Measurements from ENCODE around the gene ABTB1.

Gene ABTB1

GRCh38 chr3:127674101-127674721 lies 1.5 kb downstream of the ABTB1 start:
- Histone ChIP-seq H3K9me3 (ENCODE audit: control insufficient read depth, insufficient read depth, low read depth, low read length) (no peaks in the 10 kb centered on the region), H3K4me3 (ENCODE audit: low read depth, low read length) (peak overlapping the region; percentile 82), H3K4me1 (ENCODE audit: control insufficient read depth, insufficient read depth, low read length) (peaks cover 15% of the 10 kb centered on the region), H3K36me3 (ENCODE audit: control insufficient read depth, insufficient read depth, low read length) (no peaks in the 10 kb centered on the region), H3K27ac (ENCODE audit: low read depth, low read length) (no peak overlapping the region), H3K27me3 (ENCODE audit: control insufficient read depth, insufficient read depth, low read length) (peaks cover 10% of the 10 kb centered on the region), H3K9ac (ENCODE audit: low read length) (no peak overlapping the region)

- H3K36me3 ChIP-seq (ENCODE audit: control insufficient read depth, insufficient read depth, low read length), result no peaks in the 10 kb centered on the region
- H3K27ac ChIP-seq (ENCODE audit: low read depth, low read length), result no peak overlapping the region
- peaks cover 15% of the 10 kb centered on the region for H3K4me1 ChIP-seq (ENCODE audit: control insufficient read depth, insufficient read depth, low read length)
- no peaks in the 10 kb centered on the region for H3K9me3 ChIP-seq (ENCODE audit: control insufficient read depth, insufficient read depth, low read depth, low read length)
- H3K27me3 ChIP-seq (ENCODE audit: control insufficient read depth, insufficient read depth, low read length), result peaks cover 10% of the 10 kb centered on the region
- no peak overlapping the region for H3K4me3 ChIP-seq (ENCODE audit: low read depth, low read length)
- H3K9ac ChIP-seq (ENCODE audit: low read length), result no peak overlapping the region
Measured at GRCh38 chr3:127674790-127675189, 2.0 kb downstream of the ABTB1 start.

GRCh38 chr3:127675651-127676391 lies 3.1 kb downstream of the ABTB1 start:
- Histone ChIP-seq H3K9ac (ENCODE audit: low read length) (no peak overlapping the region), H3K27ac (ENCODE audit: low read depth, low read length) (no peak overlapping the region)

GRCh38 chr3:127676456-127676855 lies 3.7 kb downstream of the ABTB1 start:
- H3K36me3 ChIP-seq (ENCODE audit: control insufficient read depth, insufficient read depth, low read length), result no peaks in the 10 kb centered on the region
- H3K9ac ChIP-seq (ENCODE audit: low read length), result no peak overlapping the region
- H3K27me3 ChIP-seq (ENCODE audit: control insufficient read depth, insufficient read depth, low read length), result peaks cover 10% of the 10 kb centered on the region
- peaks cover 15% of the 10 kb centered on the region for H3K4me1 ChIP-seq (ENCODE audit: control insufficient read depth, insufficient read depth, low read length)
- H3K27ac ChIP-seq (ENCODE audit: low read depth, low read length), result no peak overlapping the region
- no peak overlapping the region for H3K4me3 ChIP-seq (ENCODE audit: low read depth, low read length)
- H3K9me3 ChIP-seq (ENCODE audit: control insufficient read depth, insufficient read depth, low read depth, low read length), result no peaks in the 10 kb centered on the region

More at GRCh38 chr3:127675651-127676391, 3.1 kb downstream of the ABTB1 start:
- no peaks in the 10 kb centered on the region for H3K9me3 ChIP-seq (ENCODE audit: control insufficient read depth, insufficient read depth, low read depth, low read length)
- H3K4me1 ChIP-seq (ENCODE audit: control insufficient read depth, insufficient read depth, low read length), result peaks cover 15% of the 10 kb centered on the region
- no peak overlapping the region for H3K4me3 ChIP-seq (ENCODE audit: low read depth, low read length)
- H3K27me3 ChIP-seq (ENCODE audit: control insufficient read depth, insufficient read depth, low read length), result peaks cover 10% of the 10 kb centered on the region
- H3K36me3 ChIP-seq (ENCODE audit: control insufficient read depth, insufficient read depth, low read length), result no peaks in the 10 kb centered on the region

GRCh38 chr3:127676921-127677351 lies 4.2 kb downstream of the ABTB1 start:
- no peak overlapping the region for H3K27ac ChIP-seq (ENCODE audit: low read depth, low read length)
- H3K4me3 ChIP-seq (ENCODE audit: low read depth, low read length), result no peak overlapping the region
- no peak overlapping the region for H3K9ac ChIP-seq (ENCODE audit: low read length)
- no peaks in the 10 kb centered on the region for H3K9me3 ChIP-seq (ENCODE audit: control insufficient read depth, insufficient read depth, low read depth, low read length)
- H3K27me3 ChIP-seq (ENCODE audit: control insufficient read depth, insufficient read depth, low read length), result peaks cover 10% of the 10 kb centered on the region
- H3K36me3 ChIP-seq (ENCODE audit: control insufficient read depth, insufficient read depth, low read length), result no peaks in the 10 kb centered on the region
- H3K4me1 ChIP-seq (ENCODE audit: control insufficient read depth, insufficient read depth, low read length), result peaks cover 11% of the 10 kb centered on the region

DNA sequence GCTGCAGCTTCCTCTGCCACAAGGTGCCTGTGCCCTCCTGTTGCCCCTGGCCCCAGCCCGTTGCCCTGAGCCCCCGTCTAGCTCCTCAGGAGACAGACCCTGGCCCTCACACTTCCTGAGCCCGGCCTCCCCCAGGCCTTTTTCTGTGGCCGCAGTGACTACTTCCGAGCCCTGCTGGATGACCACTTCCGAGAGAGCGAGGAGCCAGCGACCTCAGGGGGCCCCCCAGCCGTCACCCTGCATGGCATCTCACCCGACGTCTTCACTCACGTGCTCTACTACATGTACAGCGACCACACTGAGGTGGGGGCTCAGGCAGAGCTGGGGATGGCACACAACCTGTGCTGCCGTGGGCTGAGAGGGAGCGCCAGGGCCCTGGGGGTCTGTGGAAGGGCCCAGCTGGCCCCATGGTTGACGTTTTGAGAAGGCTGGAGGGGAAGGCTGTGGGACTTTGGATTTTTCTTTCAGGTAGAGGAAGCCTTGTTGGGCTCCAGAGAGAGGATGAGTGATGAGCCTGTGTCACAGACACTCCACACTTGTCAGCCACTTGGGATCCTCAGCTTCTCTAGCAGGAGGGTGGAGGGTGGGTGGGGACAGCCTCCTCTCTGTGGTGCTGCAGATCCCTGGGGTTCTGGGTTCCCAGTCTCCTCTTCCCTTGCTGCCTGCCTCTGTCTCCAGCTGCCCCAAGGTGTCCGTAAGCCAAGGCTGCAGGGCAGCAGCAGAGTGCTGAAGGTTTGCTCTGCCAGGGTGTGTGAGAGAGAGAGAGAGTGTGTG lies 5.0 kb downstream of the ABTB1 start:
- no peak overlapping the region for H3K4me3 ChIP-seq (ENCODE audit: low read depth, low read length)
- peaks cover 10% of the 10 kb centered on the region for H3K27me3 ChIP-seq (ENCODE audit: control insufficient read depth, insufficient read depth, low read length)
- no peak overlapping the region for H3K9ac ChIP-seq (ENCODE audit: low read length)
- no peaks in the 10 kb centered on the region for H3K36me3 ChIP-seq (ENCODE audit: control insufficient read depth, insufficient read depth, low read length)
- H3K4me1 ChIP-seq (ENCODE audit: control insufficient read depth, insufficient read depth, low read length), result peaks cover 12% of the 10 kb centered on the region
- H3K27ac ChIP-seq (ENCODE audit: low read depth, low read length), result no peak overlapping the region
- no peaks in the 10 kb centered on the region for H3K9me3 ChIP-seq (ENCODE audit: control insufficient read depth, insufficient read depth, low read depth, low read length)

DNA sequence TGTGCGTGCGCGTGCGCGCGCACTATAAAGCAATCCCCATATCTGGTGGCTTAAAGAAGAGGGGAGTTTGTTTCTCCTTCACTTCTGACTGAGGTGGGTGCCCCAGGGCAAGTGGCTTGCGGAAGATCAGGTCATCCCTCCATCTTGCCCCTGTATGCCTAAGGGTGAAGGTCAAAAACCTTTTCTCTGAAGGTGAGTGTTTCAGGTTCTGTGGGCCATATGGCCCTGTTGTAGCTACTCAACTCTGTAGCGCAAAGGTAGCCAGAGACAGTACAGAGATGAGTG lies 5.5 kb downstream of the ABTB1 start:
- H3K36me3 ChIP-seq (ENCODE audit: control insufficient read depth, insufficient read depth, low read length), result no peaks in the 10 kb centered on the region
- peaks cover 10% of the 10 kb centered on the region for H3K27me3 ChIP-seq (ENCODE audit: control insufficient read depth, insufficient read depth, low read length)
- no peak overlapping the region for H3K27ac ChIP-seq (ENCODE audit: low read depth, low read length)
- no peak overlapping the region for H3K4me3 ChIP-seq (ENCODE audit: low read depth, low read length)
- no peaks in the 10 kb centered on the region for H3K9me3 ChIP-seq (ENCODE audit: control insufficient read depth, insufficient read depth, low read depth, low read length)
- H3K9ac ChIP-seq (ENCODE audit: low read length), result no peak overlapping the region
- peaks cover 13% of the 10 kb centered on the region for H3K4me1 ChIP-seq (ENCODE audit: control insufficient read depth, insufficient read depth, low read length)

DNA sequence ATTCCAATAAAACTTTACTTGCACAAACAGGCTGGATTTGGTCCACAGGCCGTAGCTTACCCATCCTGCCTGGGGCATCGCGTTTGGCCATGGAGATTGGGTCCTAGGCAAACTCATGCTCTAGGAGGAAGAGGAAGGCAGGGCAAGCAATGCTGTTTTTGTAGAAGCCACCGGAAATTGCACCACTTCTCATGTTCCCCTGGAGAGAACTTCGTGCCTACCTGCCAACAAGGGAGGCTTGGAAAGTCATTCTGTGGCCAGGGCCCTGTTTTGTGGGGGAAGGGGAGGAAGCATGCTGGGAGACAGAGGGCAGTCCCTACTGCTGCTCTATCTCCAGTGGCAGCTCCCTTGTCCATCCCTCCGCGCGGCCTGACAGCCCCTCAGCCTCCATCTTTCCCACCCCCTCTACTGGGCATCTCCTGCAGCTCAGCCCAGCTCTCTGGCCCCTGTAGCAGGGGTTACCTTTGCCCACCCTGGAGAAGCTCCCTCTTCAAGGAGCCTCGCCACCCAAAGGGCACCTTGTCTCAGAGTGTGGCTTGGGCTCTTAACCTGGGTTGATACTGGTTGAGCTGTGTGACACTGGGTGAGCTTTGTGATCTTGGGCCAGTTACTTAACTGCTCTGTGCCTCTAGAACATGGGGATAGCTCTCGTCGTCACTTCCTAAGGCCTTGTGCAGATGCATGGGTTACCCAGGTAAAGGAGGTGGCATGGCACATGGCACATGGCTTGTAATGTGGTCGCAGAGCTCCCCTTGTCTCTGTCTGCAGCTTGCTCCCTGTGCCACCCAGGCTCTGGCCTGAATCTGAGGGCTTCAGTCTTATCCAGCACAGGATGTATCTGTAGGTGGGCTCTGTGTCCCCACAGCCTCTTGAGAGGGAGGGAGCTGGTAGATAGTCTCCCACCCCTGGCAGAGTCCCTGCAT lies 6.1 kb downstream of the ABTB1 start:
- Histone ChIP-seq H3K27ac (ENCODE audit: low read depth, low read length) (no peak overlapping the region), H3K4me3 (ENCODE audit: low read depth, low read length) (no peak overlapping the region), H3K4me1 (ENCODE audit: control insufficient read depth, insufficient read depth, low read length) (peaks cover 7% of the 10 kb centered on the region), H3K36me3 (ENCODE audit: control insufficient read depth, insufficient read depth, low read length) (no peaks in the 10 kb centered on the region), H3K9me3 (ENCODE audit: control insufficient read depth, insufficient read depth, low read depth, low read length) (no peaks in the 10 kb centered on the region), H3K27me3 (ENCODE audit: control insufficient read depth, insufficient read depth, low read length) (peaks cover 4% of the 10 kb centered on the region; the same call in 1 of the 2 replicates), H3K9ac (ENCODE audit: low read length) (no peak overlapping the region)

- Histone ChIP-seq H3K9ac (ENCODE audit: low read length) (no peak overlapping the region), H3K27ac (ENCODE audit: low read depth, low read length) (no peak overlapping the region), H3K36me3 (ENCODE audit: control insufficient read depth, insufficient read depth, low read length) (no peaks in the 10 kb centered on the region), H3K4me3 (ENCODE audit: low read depth, low read length) (no peak overlapping the region), H3K4me1 (ENCODE audit: control insufficient read depth, insufficient read depth, low read length) (peaks cover 4% of the 10 kb centered on the region; the same call in 1 of the 2 replicates), H3K27me3 (ENCODE audit: control insufficient read depth, insufficient read depth, low read length) (no peaks in the 10 kb centered on the region), H3K9me3 (ENCODE audit: control insufficient read depth, insufficient read depth, low read depth, low read length) (no peaks in the 10 kb centered on the region)
Measured at GRCh38 chr3:127679534-127680145, 6.9 kb downstream of the ABTB1 start.

- no peak overlapping the region for H3K9ac ChIP-seq (ENCODE audit: low read length)
- H3K4me1 ChIP-seq (ENCODE audit: control insufficient read depth, insufficient read depth, low read length), result peaks cover 4% of the 10 kb centered on the region; the same call in 1 of the 2 replicates
- H3K27ac ChIP-seq (ENCODE audit: low read depth, low read length), result no peak overlapping the region
- no peaks in the 10 kb centered on the region for H3K9me3 ChIP-seq (ENCODE audit: control insufficient read depth, insufficient read depth, low read depth, low read length)
- no peaks in the 10 kb centered on the region for H3K36me3 ChIP-seq (ENCODE audit: control insufficient read depth, insufficient read depth, low read length)
- no peaks in the 10 kb centered on the region for H3K27me3 ChIP-seq (ENCODE audit: control insufficient read depth, insufficient read depth, low read length)
- H3K4me3 ChIP-seq (ENCODE audit: low read depth, low read length), result no peak overlapping the region
Measured at GRCh38 chr3:127680146-127680661, 7.5 kb downstream of the ABTB1 start.

Measured in HUES6 (cell line).